Pulmonary artery endothelial cell (primary cell): ENCODE results near the gene STK4. TPM values are rescaled to one million over a fixed set of nuclear protein-coding genes. Genes with fewer than 3 reads are reported as not detected.

Experiments used
- DNase-seq: peaks from one replicate; pipeline ENCODE4 v3.0.0-alpha.2; 2011; ENCODE audit warnings: low read depth, low spot score
- total RNA-seq: library from RNA; depleted of rRNA; stranded (reverse); fragments of >200 nt; gene quantifications from 2 replicates; pipeline ENCODE4 v1.2.3, GENCODE V29; 2014

STK4 gene
- 23.4 and 30.1 TPM in 2 replicates for total RNA-seq

- peak; percentile 66 for DNase-seq
Measured at GRCh38 chr20:44966030-44966961, at the start of gene STK4. TSS of gene STK4 (plus strand) at chr20:44966512. CDS start at chr20:44966569, 57 bp downstream.

GRCh38 chr20:44916586-44916985 lies 49.7 kb upstream of the STK4 start:
- no peak for DNase-seq

- no peak for DNase-seq
Measured at GRCh38 chr20:44917399-44917798, 48.9 kb upstream of the STK4 start.

GRCh38 chr20:44918342-44918741 lies 48.0 kb upstream of the STK4 start:
- no peak for DNase-seq

- DNase-seq: no peak
Measured at GRCh38 chr20:44918761-44919160, 47.6 kb upstream of the STK4 start.

- no peak for DNase-seq
Measured at GRCh38 chr20:44921447-44921846, 44.9 kb upstream of the STK4 start.

GRCh38 chr20:44924541-44924940 lies 41.8 kb upstream of the STK4 start:
- no peak for DNase-seq

GRCh38 chr20:44928595-44928994 lies 37.7 kb upstream of the STK4 start:
- DNase-seq: no peak

DNA sequence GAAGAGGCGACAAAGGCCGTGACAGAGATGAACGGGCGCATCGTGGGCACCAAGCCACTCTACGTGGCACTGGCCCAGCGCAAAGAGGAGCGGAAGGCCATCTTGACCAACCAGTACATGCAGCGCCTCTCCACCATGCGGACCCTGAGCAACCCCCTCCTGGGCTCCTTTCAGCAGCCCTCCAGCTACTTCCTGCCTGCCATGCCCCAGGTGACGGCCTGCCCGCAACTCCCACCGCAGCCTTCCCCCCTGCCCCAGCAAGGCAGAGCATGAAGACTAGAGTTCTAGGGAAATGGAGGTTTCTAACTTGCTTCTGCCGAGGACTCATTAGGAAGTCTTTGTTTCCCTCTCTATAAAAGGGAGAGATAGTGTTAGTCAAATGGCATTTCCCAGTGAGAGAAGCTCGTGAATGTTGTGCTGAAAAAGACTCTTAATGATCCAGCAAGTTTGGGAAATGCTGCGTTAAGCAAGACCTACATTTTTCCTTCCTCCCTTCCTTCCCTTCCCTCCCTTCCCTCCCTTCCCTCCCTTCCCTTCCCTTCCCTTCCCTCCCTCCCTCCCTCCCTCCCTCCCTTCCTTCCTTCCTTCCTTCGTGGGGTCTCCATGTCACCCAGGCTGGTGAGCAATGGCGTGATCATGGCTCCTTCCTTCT lies 35.7 kb upstream of the STK4 start:
- DNase-seq: no peak

GRCh38 chr20:44931911-44932310 lies 34.4 kb upstream of the STK4 start:
- no peak for DNase-seq

DNA sequence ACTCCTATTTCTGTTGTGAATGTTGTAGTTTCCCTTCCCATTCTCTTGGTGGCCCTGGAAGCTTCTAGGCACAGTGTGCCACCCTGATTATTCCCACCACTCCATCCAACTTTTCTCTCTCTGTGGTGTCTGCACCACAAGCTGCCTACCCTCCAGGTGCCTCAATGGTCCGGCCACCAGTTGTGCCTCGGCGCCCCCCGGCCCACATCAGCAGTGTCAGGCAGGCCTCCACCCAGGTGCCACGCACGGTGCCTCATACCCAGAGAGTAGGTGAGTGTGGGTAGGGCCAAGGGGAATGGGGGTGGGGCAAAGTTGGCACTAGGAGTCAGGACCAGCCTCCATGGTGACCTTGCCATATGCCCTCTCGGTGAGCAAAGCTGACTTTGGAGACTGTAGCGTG lies 33.4 kb upstream of the STK4 start:
- no peak for DNase-seq

- DNase-seq: no peak
Measured at GRCh38 chr20:44936510-44936909, 29.8 kb upstream of the STK4 start.

DNA sequence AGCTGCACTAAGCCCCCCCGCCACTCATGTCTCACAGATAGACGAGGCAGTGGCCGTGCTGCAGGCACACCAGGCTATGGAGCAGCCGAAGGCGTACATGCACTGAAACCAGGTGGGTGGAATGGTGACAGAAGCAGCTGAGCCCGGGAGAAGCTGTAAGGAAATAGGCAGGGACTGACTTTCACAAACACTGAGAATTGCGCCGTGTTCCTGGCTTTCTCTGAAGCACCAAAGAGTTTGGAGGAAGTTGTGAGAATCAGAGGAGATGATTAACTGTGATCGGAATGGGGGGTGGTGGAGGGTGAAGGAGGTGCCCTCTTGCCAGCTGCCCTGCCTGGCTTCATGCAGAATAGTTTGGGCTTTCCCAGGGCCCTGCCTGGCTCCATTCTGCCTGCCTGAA lies 27.7 kb upstream of the STK4 start:
- DNase-seq: no peak

DNA sequence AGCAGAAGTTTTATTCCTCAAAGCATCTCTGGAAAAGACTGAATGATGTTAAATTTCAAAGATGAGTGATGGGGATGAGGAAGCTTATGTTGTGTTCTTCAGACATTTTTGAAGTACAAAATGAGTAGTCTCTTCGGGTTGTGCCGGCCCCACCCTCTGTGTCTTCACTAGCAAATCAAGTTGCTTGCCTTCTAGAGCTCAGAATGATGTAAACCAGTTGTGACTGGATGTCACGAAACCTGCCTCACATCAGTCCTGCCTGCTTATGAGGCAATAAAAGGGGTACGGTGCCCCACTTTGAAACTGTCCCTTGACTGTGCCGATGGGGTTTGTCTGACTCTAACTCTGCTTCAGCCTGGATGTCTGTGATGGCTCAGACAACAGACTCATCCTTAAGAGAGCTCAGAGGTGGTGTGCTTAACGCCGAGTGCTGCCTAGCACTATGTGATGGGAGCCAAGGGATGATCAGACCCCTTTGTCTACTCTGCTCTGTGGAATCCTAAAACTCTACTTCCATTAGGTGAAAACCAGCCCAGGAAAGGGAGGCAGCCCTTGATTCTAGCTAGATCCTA lies 25.1 kb upstream of the STK4 start:
- DNase-seq: no peak

DNA sequence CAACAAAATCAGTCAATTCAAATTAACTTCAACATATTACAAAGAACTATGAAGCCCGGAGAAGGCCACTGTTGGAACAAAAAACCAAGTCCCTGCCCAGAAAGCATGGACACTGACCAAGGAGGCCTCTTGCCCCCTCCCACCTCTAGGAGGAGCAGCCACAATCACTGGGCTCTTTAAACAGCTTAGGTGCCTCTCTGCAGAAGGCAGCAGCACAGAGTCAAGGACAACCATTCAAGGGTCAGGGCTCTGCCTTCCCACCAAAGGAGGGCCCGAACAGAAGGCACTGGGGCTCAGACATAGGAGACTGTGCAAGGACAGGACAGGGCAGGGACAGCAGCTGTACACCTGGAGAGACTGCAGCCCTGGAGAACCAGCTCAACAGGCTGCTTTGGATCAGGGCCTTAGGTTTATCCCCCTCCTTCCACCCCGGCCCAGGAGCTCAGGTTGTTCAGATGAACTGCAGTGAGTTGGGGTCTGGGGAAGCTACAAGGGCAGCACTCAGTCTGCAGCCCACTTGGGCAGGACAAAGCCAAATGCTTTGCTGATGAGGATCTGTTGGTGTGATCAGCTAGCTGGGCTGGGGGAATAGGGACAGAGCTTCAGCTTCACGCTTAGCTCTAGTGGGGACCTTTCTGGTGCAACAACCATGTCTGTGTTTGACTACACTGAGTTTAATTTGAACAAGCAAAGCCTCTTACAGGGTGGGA lies 23.9 kb upstream of the STK4 start:
- DNase-seq: no peak

GRCh38 chr20:44943828-44944227 lies 22.5 kb upstream of the STK4 start:
- DNase-seq: no peak

DNA sequence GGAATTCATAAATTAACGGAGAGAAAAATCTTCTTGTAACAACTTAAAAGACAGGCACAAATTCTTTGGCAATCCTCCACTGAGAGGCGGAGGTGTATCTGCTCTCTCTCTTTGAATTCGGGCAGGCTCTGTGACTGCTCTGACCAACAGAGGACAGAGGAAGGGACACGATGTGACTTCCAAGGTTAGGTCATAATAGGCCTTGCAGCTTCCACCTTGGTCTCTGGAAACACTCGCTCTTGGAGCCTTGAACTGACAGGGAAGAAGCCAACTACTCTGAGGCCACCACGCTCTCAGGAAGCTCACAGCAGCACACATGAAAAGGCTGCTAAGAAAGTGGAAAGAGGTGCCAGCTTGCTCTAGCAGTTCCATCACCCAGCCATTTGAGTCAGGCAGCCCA lies 21.1 kb upstream of the STK4 start:
- no peak for DNase-seq

DNA sequence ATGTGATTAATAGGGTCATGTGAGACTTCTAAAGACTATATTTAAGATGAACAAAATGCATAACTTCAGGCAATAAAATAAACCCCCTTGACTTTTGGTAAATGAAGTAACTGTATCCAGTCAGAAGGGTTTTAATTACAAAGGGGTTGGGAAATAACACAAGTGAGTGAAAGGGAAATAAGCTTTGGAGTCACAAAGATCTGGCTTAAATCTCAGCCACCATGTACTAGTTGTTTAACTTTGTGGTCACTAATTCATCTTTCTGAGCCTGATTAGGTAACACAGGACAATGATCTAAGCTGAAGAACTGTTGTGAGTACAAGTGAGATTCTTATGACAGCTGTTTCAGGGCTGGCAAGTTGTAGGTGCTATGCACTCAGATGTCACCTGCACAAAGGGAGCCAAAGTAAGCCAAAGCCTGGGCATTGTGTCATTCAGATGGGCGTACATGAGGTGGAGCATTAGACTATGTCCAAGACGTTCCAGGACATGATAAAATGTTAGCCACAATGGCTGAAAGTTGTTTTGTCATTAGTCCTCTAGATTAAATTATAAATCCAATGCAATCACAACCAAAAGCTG lies 19.9 kb upstream of the STK4 start:
- no peak for DNase-seq

GRCh38 chr20:44948107-44948506 lies 18.2 kb upstream of the STK4 start:
- no peak for DNase-seq

DNA sequence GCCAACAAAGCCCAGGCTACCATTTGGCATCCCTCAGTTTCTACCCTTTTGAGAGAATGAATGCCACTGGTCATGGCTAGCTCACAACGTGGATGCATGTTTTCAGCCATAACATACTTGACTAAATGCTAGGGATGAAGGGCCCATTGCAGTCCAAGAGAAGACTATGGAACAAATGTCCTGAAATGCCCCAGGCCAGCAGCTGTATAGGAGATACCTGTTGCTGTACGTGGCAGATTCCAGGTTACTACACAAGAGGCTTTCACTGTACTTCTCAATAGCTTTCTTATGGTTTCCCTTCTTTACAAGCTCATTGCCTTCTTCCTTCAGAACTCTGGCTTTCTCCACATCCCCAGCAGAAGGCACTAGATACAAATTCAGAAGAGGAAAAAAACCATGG lies 17.8 kb upstream of the STK4 start:
- DNase-seq: no peak

DNA sequence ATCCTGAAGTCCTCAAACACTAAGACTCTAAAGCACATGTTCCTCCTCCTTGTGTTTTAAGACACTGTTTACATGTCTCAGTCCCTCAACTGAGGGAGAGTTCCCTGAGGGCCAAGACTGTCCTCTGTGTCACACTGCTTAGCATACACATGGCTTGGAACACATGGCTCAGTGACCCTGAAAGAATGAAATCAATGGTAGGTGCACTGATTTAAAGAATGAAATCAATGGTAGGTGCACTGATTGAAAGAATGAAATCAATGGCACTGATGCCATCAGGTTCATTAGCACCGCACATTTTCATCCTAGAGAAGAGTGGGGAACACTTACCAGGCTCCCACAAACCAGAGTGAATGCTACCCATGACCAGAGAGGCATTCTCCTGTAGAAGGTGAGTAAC lies 15.9 kb upstream of the STK4 start:
- no peak for DNase-seq
